ENCODE measurements around the gene ATP10A. TPM values are rescaled to one million over a fixed set of nuclear protein-coding genes. Genes with fewer than 3 reads are reported as not detected.

The ATP10A gene
- total RNA-seq, 1 donor: 1.3 TPM

GRCh38 chr15:25658560-25658959 lies 204.6 kb downstream of the ATP10A start:
- DNase-seq (ENCODE audit: low read depth): no peak
- no peak for TF ChIP-seq CTCF (IDR thresholded peaks at IDR 0.05; ENCODE audit: insufficient read depth, low read depth, low read length)
- no peak overlapping the region for H3K4me3 ChIP-seq (ENCODE audit: low read depth, low read length)

- H3K4me3 ChIP-seq (ENCODE audit: low read depth, low read length): no peak overlapping the region
- DNase-seq (ENCODE audit: low read depth): no peak
- no peak for TF ChIP-seq CTCF (IDR thresholded peaks at IDR 0.05; ENCODE audit: insufficient read depth, low read depth, low read length)
Observed at GRCh38 chr15:25655207-25655948, 207.7 kb downstream of the ATP10A start.

- TF ChIP-seq CTCF (IDR thresholded peaks at IDR 0.05; ENCODE audit: insufficient read depth, low read depth, low read length): no peak
- no peak overlapping the region for H3K4me3 ChIP-seq (ENCODE audit: low read depth, low read length)
- DNase-seq (ENCODE audit: low read depth): no peak
Observed at GRCh38 chr15:25653371-25653770, 209.8 kb downstream of the ATP10A start.

GRCh38 chr15:25652704-25653103 lies 210.4 kb downstream of the ATP10A start:
- no peak overlapping the region for H3K4me3 ChIP-seq (ENCODE audit: low read depth, low read length)
- DNase-seq (ENCODE audit: low read depth): no peak
- no peak for TF ChIP-seq CTCF (IDR thresholded peaks at IDR 0.05; ENCODE audit: insufficient read depth, low read depth, low read length)

GRCh38 chr15:25649390-25649789 lies 213.7 kb downstream of the ATP10A start:
- TF ChIP-seq CTCF (IDR thresholded peaks at IDR 0.05; ENCODE audit: insufficient read depth, low read depth, low read length): no peak

GRCh38 chr15:25643120-25643519 lies 220.0 kb downstream of the ATP10A start:
- no peak overlapping the region for H3K4me3 ChIP-seq (ENCODE audit: low read depth, low read length)
- TF ChIP-seq CTCF (IDR thresholded peaks at IDR 0.05; ENCODE audit: insufficient read depth, low read depth, low read length): no peak
- no peak for DNase-seq (ENCODE audit: low read depth)

More at GRCh38 chr15:25649390-25649789, 213.7 kb downstream of the ATP10A start:
- no peak for DNase-seq (ENCODE audit: low read depth)
- no peak overlapping the region for H3K4me3 ChIP-seq (ENCODE audit: low read depth, low read length)

- TF ChIP-seq CTCF (IDR thresholded peaks at IDR 0.05; ENCODE audit: insufficient read depth, low read depth, low read length): no peak
- H3K4me3 ChIP-seq (ENCODE audit: low read depth, low read length): no peak overlapping the region
Observed at GRCh38 chr15:25641762-25642161, 221.4 kb downstream of the ATP10A start.

More at GRCh38 chr15:25641762-25642161, 221.4 kb downstream of the ATP10A start:
- DNase-seq (ENCODE audit: low read depth): no peak

Data from fibroblast of villous mesenchyme (primary cell).